ENCODE results near the gene NEGR1. TPM values are rescaled to one million over a fixed set of nuclear protein-coding genes. Genes with fewer than 3 reads are reported as not detected.

Gene NEGR1
- total RNA-seq, 1 experiment from 2014 or later, result 19.2 TPM

DNA sequence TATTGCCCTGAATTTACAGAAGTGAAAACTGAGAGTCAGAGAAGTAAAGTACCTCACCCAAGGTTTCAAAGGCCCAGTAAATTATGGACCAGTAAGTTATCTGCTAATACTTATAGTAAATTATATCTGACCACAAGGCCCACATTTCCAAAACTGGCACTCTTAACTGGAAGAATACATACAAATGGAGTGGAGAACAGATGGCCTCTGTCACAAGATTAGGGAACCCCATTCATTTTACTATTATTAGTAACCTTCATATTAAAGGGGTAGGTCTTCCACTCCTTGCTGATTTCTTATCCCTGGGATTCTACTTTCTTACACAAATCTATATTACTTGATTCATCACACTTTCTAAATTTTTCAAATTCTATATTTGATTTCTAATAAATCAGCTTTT is 588.8 kb downstream of the NEGR1 start:
- Mint-ChIP-seq H3K4me1 (ENCODE audit: low read depth, unreplicated experiment) (no peaks in the 10 kb centered on the region), H3K27me3 (ENCODE audit: unreplicated experiment) (no peaks in the 10 kb centered on the region), H3K27ac (ENCODE audit: unreplicated experiment) (no peak overlapping the region), H3K36me3 (ENCODE audit: insufficient read depth, unreplicated experiment) (no peaks in the 10 kb centered on the region), H3K4me3 (ENCODE audit: low read depth, unreplicated experiment) (no peak overlapping the region), H3K9me3 (ENCODE audit: low read depth, unreplicated experiment) (peaks cover 2% of the 10 kb centered on the region)
- BruUV-seq (replicated peaks), result no TSS peak
- CTCF ChIA-PET, result no interaction called here
- no peak for TF ChIP-seq CTCF (IDR thresholded peaks at IDR 0.05; ENCODE audit: unreplicated experiment)
- no peak for DNase-seq
- intact Hi-C loops (cut with micrococcal nuclease; ENCODE audit: unreplicated experiment), result no loop called here

GRCh38 chr1:71689635-71690034 is 592.7 kb downstream of the NEGR1 start:
- BruUV-seq (replicated peaks), result no TSS peak
- no peaks in the 10 kb centered on the region for H3K27me3 Mint-ChIP-seq (ENCODE audit: unreplicated experiment)

GRCh38 chr1:71687376-71687775 is 595.0 kb downstream of the NEGR1 start:
- Mint-ChIP-seq H3K4me1 (ENCODE audit: low read depth, unreplicated experiment) (no peaks in the 10 kb centered on the region), H3K9me3 (ENCODE audit: low read depth, unreplicated experiment) (no peaks in the 10 kb centered on the region), H3K4me3 (ENCODE audit: low read depth, unreplicated experiment) (no peak overlapping the region), H3K36me3 (ENCODE audit: insufficient read depth, unreplicated experiment) (no peaks in the 10 kb centered on the region), H3K27me3 (ENCODE audit: unreplicated experiment) (no peaks in the 10 kb centered on the region), H3K27ac (ENCODE audit: unreplicated experiment) (no peak overlapping the region)
- CTCF ChIA-PET, result interaction anchor here (0.6 kb wide), 1 partner anchor 958 kb away, joined by 4 read pairs; no protein-coding TSS in a partner anchor
- intact Hi-C loops (cut with micrococcal nuclease; ENCODE audit: unreplicated experiment), result no loop called here
- no peak for DNase-seq
- no TSS peak for BruUV-seq (replicated peaks)
- no peak for TF ChIP-seq CTCF (IDR thresholded peaks at IDR 0.05; ENCODE audit: unreplicated experiment)

More at GRCh38 chr1:71689635-71690034, 592.7 kb downstream of the NEGR1 start:
- Mint-ChIP-seq H3K4me3 (ENCODE audit: low read depth, unreplicated experiment) (no peak overlapping the region), H3K9me3 (ENCODE audit: low read depth, unreplicated experiment) (peaks cover 2% of the 10 kb centered on the region), H3K36me3 (ENCODE audit: insufficient read depth, unreplicated experiment) (no peaks in the 10 kb centered on the region), H3K27ac (ENCODE audit: unreplicated experiment) (no peak overlapping the region), H3K4me1 (ENCODE audit: low read depth, unreplicated experiment) (no peaks in the 10 kb centered on the region)
- no peak for DNase-seq
- intact Hi-C loops (cut with micrococcal nuclease; ENCODE audit: unreplicated experiment), result no loop called here
- no peak for TF ChIP-seq CTCF (IDR thresholded peaks at IDR 0.05; ENCODE audit: unreplicated experiment)
- CTCF ChIA-PET, result no interaction called here

DNA sequence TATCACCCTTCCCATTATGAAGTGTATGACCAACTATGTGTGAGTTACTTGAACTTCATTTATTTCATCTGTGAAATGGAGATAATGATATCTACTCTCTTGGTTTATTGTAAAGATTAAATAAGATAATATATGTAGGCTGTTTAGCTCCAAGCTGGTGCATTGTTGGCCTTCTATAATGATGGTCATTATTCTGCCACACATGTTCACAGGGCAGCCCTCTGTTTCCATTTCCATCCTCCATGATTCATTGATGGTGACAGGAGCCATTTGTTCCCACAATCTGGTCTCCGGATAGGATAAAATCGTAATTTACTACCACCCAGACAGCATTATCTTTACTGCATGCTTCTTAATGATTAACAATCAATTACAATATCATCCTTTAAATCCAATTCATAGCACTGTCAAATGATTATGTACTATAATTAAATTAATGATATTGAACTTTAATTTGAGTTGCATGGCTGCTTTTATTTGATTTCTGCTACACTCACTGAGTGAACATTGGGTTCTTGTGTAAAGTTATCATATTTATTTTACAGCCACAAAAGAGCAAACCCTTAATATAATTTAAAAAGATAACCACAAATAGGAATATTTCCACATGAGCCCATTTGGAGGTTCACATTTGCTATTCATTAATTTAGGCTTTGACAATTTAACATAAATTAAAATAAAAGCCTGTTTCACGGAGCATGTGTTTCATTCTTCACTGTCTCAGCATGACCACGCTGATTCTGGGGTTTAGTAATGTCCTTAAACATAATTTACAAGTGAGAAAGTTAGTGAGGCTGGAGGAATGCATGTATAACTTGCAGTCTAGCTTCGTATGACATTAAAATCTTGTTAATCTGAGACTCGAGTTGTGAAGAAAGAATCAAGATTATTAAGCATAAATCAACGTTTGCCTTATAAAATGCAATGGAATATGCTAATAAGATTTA is 605.1 kb downstream of the NEGR1 start:
- no TSS peak for BruUV-seq (replicated peaks)
- H3K4me3 Mint-ChIP-seq (ENCODE audit: low read depth, unreplicated experiment), result no peak overlapping the region
- intact Hi-C loops (cut with micrococcal nuclease; ENCODE audit: unreplicated experiment), result no loop called here
- DNase-seq, result no peak
- H3K9me3 Mint-ChIP-seq (ENCODE audit: low read depth, unreplicated experiment), result peaks cover 4% of the 10 kb centered on the region
- no peaks in the 10 kb centered on the region for H3K27me3 Mint-ChIP-seq (ENCODE audit: unreplicated experiment)
- CTCF ChIA-PET, result interaction anchor here (0.7 kb wide), 1 partner anchor 968 kb away, joined by 3 read pairs; no protein-coding TSS in a partner anchor
- TF ChIP-seq CTCF (IDR thresholded peaks at IDR 0.05; ENCODE audit: unreplicated experiment), result no peak
- no peak overlapping the region for H3K27ac Mint-ChIP-seq (ENCODE audit: unreplicated experiment)
- H3K36me3 Mint-ChIP-seq (ENCODE audit: insufficient read depth, unreplicated experiment), result no peaks in the 10 kb centered on the region
- H3K4me1 Mint-ChIP-seq (ENCODE audit: low read depth, unreplicated experiment), result no peaks in the 10 kb centered on the region

Measured in Calu3 (cell line).